Epithelial cell of esophagus (primary cell): ENCODE measurements around the gene TOE1.

ENCODE experiments used
- DNase-seq: peaks from one replicate; pipeline ENCODE4 v3.0.0; 2010; ENCODE audit warnings: low read depth
- H3K4me3 ChIP-seq: 2 replicates; pipeline ENCODE4 v1.5.1; 2011; ENCODE audit warnings: mild to moderate bottlenecking, low read length, control low read depth
- TF ChIP-seq, protein P1 (sequence below): IDR thresholded peaks from 2 replicates; pipeline ENCODE4 v1.5.1; 2011; ENCODE audit warnings: low read depth, mild to moderate bottlenecking, low read length, control low read depth, inconsistent platforms; ENCODE audit not compliant: insufficient read depth; ENCODE audit errors: missing control alignments

The TOE1 gene

DNA sequence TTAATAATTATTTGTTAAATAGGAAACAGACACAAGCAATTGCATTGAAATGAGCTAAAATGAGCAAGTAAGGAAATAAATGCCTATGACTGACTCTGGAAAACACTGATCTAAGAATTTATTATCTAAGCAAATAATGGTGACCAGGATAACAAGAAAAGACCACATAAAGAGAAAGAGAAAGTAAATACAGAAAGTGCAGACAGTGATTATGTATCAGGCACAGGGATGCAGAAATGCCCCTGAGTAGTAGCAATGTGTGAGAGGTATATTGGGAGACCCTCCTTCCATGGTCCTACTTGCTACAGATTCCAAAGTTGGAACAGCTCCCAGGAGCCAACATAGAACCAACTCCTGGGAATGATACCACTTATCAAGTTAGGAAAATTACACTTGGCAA lies 33.6 kb downstream of the TOE1 start:
- no peak for DNase-seq
- TF ChIP-seq, protein P1, sequence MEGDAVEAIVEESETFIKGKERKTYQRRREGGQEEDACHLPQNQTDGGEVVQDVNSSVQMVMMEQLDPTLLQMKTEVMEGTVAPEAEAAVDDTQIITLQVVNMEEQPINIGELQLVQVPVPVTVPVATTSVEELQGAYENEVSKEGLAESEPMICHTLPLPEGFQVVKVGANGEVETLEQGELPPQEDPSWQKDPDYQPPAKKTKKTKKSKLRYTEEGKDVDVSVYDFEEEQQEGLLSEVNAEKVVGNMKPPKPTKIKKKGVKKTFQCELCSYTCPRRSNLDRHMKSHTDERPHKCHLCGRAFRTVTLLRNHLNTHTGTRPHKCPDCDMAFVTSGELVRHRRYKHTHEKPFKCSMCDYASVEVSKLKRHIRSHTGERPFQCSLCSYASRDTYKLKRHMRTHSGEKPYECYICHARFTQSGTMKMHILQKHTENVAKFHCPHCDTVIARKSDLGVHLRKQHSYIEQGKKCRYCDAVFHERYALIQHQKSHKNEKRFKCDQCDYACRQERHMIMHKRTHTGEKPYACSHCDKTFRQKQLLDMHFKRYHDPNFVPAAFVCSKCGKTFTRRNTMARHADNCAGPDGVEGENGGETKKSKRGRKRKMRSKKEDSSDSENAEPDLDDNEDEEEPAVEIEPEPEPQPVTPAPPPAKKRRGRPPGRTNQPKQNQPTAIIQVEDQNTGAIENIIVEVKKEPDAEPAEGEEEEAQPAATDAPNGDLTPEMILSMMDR, result no peak
- no peak overlapping the region for H3K4me3 ChIP-seq

DNA sequence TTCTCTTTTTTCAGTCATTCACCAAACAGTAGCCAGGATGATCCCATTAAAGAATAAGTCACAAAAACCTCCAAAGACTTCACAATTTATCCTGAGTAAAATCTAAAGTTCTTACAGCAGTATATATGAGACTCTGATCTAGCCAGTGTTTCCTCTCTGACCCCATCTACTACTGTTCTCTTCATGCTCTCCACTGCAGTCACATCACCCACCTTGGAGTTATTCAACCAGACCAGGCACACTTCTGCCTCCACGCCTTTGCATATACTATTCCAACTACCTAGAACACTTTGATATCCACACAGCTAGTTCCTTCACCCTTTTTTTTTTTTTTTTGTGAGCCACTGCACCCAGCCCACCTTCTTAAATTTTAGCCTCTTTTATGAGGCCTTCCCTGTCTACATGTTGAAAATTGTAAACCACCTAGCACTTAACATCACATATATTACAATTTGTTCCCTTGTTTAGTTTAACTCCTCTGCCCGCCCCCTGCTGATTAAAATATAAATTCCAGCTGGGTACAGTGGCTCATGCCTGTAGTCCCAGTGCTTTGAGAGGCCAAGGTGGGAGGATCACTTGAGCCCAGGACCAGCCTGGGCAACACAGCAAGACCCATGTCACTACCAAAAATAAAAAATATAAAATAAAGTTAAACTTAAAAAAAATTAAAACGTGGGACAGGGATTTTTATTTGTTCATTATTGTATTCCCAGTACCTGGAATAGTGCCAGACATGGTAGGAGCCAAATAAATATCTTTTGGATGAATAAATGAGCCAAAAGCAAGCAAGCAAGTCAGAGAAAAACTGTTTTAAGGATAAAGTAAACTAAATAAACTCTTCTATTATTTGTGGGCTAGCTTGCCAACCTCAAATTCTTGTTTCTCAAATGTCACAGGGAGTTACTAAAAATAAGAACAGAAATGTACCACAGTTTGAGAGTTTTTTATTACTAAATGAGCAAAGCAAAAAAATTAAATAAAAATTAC lies 35.4 kb downstream of the TOE1 start:
- TF ChIP-seq, protein P1, result no peak
- H3K4me3 ChIP-seq, result no peak overlapping the region
- DNase-seq, result no peak

DNA sequence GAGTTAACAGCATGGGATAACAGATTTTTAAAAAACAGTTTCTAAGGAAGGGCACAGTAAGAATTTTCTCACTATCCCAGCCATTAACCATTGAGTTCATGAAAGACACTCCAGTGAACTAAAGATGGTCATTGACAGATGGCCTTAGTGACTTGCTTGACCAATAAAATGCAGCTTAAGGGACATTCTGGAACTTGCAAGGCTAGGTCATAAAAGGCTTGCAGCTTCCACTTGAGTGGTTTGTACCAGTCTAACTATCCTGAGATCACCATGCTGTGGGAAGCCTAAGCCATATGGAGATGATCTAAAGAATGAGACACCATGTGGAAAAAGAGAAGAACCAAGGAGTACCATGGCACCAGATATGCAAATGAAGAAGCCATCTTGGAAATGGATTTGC lies 38.2 kb downstream of the TOE1 start:
- no peak for DNase-seq
- H3K4me3 ChIP-seq, result no peak overlapping the region
- TF ChIP-seq, protein P1, result no peak

DNA sequence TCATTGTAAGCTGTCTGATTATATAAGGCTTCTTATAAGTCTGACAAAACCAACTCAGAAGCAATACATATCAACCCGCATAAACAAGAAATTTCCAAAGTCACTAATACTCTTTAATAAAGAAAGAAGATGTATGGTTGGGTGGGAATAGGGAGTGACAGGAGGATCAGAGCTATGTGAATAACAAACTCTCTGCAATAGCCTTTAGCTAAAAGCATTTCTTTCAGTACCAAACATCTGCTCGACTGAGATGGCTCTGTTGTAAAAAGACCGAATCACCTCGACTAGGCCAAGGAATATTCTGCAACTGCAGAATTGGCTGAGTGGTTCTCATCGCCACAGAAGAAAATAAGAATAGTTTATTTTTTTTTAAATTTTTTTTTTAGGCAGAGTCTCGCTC lies 39.6 kb downstream of the TOE1 start:
- TF ChIP-seq, protein P1, result no peak
- DNase-seq, result no peak
- H3K4me3 ChIP-seq, result no peak overlapping the region

DNA sequence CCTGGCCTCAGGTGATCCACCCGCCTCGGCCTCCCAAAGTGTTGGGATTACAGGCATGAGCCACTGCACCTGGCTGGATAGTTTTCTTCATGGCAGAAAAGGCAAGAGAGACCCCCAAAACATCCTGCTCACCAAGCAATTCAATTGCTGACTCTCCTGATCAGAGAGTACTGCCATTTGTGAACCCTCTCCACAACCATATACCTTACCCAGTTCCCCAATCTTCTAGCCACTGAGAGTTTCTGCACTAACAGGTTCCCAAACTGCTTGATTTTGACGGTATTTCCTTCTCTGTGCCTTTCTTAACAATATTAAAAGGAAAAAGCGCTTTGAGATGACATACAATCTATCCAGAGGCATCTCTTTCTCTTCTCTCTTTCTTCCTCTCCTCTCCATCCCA lies 40.2 kb downstream of the TOE1 start:
- no peak overlapping the region for H3K4me3 ChIP-seq
- TF ChIP-seq, protein P1, result no peak
- DNase-seq, result no peak

DNA sequence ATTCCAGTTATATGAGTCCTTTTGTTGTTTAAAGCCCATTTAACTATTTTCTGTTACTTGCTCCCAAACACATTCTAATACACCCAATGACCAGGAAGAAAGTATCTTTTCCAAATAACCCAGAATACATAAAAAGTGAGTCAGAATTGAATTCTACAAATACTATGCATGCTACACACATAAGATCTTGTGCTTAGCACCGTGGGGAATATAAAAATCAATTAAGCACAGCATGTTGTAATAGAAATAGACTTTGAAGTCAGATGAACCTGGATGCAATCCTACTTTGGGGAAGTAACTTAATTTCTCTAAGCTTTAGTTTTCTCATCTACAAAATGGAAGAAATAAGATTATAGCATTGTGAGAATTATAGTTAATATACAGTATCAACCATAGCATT lies 40.8 kb downstream of the TOE1 start:
- TF ChIP-seq, protein P1, result no peak
- H3K4me3 ChIP-seq, result no peak overlapping the region
- DNase-seq, result no peak
